Measurements from ENCODE around the gene KRTAP5-1. TPM values are rescaled to one million over a fixed set of nuclear protein-coding genes. Genes with fewer than 3 reads are reported as not detected.

Gene KRTAP5-1
- total RNA-seq, 6 experiments from 2014 or later: not detected

- no peaks in the 10 kb centered on the region for H3K9me3 Mint-ChIP-seq
- H3K4me1 Mint-ChIP-seq (ENCODE audit: low read depth): no peaks in the 10 kb centered on the region
- H3K4me3 Mint-ChIP-seq: no peak overlapping the region
- no peaks in the 10 kb centered on the region for H3K36me3 Mint-ChIP-seq (ENCODE audit: low read depth)
- no peak overlapping the region for H3K27ac Mint-ChIP-seq
- TF ChIP-seq, protein P1, sequence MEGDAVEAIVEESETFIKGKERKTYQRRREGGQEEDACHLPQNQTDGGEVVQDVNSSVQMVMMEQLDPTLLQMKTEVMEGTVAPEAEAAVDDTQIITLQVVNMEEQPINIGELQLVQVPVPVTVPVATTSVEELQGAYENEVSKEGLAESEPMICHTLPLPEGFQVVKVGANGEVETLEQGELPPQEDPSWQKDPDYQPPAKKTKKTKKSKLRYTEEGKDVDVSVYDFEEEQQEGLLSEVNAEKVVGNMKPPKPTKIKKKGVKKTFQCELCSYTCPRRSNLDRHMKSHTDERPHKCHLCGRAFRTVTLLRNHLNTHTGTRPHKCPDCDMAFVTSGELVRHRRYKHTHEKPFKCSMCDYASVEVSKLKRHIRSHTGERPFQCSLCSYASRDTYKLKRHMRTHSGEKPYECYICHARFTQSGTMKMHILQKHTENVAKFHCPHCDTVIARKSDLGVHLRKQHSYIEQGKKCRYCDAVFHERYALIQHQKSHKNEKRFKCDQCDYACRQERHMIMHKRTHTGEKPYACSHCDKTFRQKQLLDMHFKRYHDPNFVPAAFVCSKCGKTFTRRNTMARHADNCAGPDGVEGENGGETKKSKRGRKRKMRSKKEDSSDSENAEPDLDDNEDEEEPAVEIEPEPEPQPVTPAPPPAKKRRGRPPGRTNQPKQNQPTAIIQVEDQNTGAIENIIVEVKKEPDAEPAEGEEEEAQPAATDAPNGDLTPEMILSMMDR (IDR thresholded peaks at IDR 0.05): no peak
- peaks cover 5% of the 10 kb centered on the region for H3K27me3 Mint-ChIP-seq (ENCODE audit: insufficient read depth)
- DNase-seq: no peak
These were observed 17.4 kb downstream of the KRTAP5-1 start for GRCh38 chr11:1567721-1568100.

DNA sequence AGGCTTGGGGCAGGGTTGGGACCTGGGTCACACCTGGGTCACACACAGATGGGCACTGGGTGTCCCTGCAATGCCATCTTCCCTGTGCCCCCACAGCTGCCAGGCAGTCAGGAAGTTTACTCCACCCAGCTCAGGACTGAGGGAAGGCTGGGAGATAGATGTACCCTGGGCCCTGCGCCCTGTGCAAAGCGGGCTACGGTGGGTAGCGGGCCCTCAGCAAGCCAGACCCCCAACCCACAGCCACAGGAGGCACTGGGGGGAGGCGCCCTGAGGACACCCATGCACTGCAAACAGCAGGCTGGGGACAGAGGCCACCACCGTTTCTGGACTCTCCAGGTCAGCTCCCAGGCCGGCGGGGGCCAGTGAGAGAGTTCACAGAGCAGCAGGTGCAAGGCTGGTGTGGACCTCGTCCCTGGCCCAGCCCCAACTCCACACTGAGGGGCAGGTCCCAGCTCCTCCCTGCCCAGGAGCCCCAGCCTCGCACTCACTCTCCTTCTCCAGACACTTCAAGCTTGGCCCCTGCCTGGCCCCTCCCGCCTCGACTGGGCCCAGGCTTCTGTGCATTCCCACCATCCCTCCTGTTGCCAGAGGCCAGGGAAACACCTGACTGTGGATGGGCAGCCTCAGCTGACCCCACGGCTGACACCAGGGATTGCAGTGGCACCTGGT is 17.9 kb downstream of the KRTAP5-1 start:
- H3K36me3 Mint-ChIP-seq (ENCODE audit: low read depth): no peaks in the 10 kb centered on the region
- H3K27me3 Mint-ChIP-seq (ENCODE audit: insufficient read depth): peaks cover 5% of the 10 kb centered on the region
- no peak overlapping the region for H3K27ac Mint-ChIP-seq
- TF ChIP-seq, protein P1 (IDR thresholded peaks at IDR 0.05): no peak
- H3K4me3 Mint-ChIP-seq: no peak overlapping the region
- no peak for DNase-seq
- H3K4me1 Mint-ChIP-seq (ENCODE audit: low read depth): no peaks in the 10 kb centered on the region
- H3K9me3 Mint-ChIP-seq: no peaks in the 10 kb centered on the region

- no peak for DNase-seq
- no peak overlapping the region for H3K4me3 Mint-ChIP-seq
These were observed 18.6 kb downstream of the KRTAP5-1 start for GRCh38 chr11:1566381-1567051.

DNA sequence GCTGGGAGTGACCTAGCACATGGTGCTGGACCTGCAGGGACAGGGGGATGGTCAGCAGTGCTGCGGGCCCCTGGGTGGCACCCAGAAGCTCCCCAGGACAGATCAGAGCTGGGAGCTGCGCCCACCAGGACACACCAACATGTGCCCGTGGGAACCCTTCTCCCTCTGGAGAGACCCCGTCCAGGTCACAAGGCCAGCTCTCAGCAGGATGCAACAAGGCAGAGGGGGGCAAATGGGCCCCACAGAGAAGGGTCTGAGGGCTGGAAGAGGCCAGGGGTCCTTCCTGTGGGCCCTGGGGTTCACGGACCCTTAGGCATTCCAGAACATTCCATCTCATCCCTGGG is 19.2 kb downstream of the KRTAP5-1 start:
- Mint-ChIP-seq H3K27me3 (ENCODE audit: insufficient read depth) (peaks cover 5% of the 10 kb centered on the region), H3K4me3 (no peak overlapping the region), H3K9me3 (no peaks in the 10 kb centered on the region), H3K27ac (no peak overlapping the region), H3K4me1 (ENCODE audit: low read depth) (no peaks in the 10 kb centered on the region), H3K36me3 (ENCODE audit: low read depth) (no peaks in the 10 kb centered on the region)
- no peak for DNase-seq
- TF ChIP-seq, protein P1 (IDR thresholded peaks at IDR 0.05): no peak

More at GRCh38 chr11:1566381-1567051, 18.6 kb downstream of the KRTAP5-1 start:
- TF ChIP-seq, protein P1 (IDR thresholded peaks at IDR 0.05): peak; percentile 29; the same call in 1 of the 2 replicates
- Mint-ChIP-seq H3K27ac (no peak overlapping the region), H3K9me3 (no peaks in the 10 kb centered on the region), H3K4me1 (ENCODE audit: low read depth) (no peaks in the 10 kb centered on the region), H3K27me3 (ENCODE audit: insufficient read depth) (peaks cover 5% of the 10 kb centered on the region), H3K36me3 (ENCODE audit: low read depth) (no peaks in the 10 kb centered on the region)

GRCh38 chr11:1565173-1565903 is 19.7 kb downstream of the KRTAP5-1 start:
- H3K4me1 Mint-ChIP-seq (ENCODE audit: low read depth): no peaks in the 10 kb centered on the region
- H3K9me3 Mint-ChIP-seq: no peaks in the 10 kb centered on the region
- H3K27ac Mint-ChIP-seq: no peak overlapping the region
- H3K36me3 Mint-ChIP-seq (ENCODE audit: low read depth): no peaks in the 10 kb centered on the region
- peaks cover 5% of the 10 kb centered on the region for H3K27me3 Mint-ChIP-seq (ENCODE audit: insufficient read depth)
- TF ChIP-seq, protein P1 (IDR thresholded peaks at IDR 0.05): no peak
- no peak for DNase-seq
- H3K4me3 Mint-ChIP-seq: no peak overlapping the region

Measured in HFFc6 (cell line).